T follicular helper cell (primary cell): ENCODE results near the gene RPL3.

Source experiments
- DNase-seq: peaks from one replicate; pipeline ENCODE4 v3.0.0-alpha.2; 2020; ENCODE audit warnings: low read depth

Gene RPL3

GRCh38 chr22:39282645-39283321, 36.6 kb downstream of the RPL3 start:
- no peak for DNase-seq

GRCh38 chr22:39281126-39281525, 38.3 kb downstream of the RPL3 start:
- no peak for DNase-seq

GRCh38 chr22:39280250-39280649, 39.2 kb downstream of the RPL3 start:
- no peak for DNase-seq

GRCh38 chr22:39279170-39279850, 40.1 kb downstream of the RPL3 start:
- DNase-seq, result no peak

GRCh38 chr22:39278040-39278439, 41.4 kb downstream of the RPL3 start:
- DNase-seq, result no peak

- DNase-seq, result no peak
These were observed 42.2 kb downstream of the RPL3 start for GRCh38 chr22:39277142-39277607.

GRCh38 chr22:39276440-39277141, 42.8 kb downstream of the RPL3 start:
- no peak for DNase-seq

- no peak for DNase-seq
These were observed 43.5 kb downstream of the RPL3 start for GRCh38 chr22:39275814-39276439.

- DNase-seq, result no peak
These were observed 45.2 kb downstream of the RPL3 start for GRCh38 chr22:39273950-39274887.

GRCh38 chr22:39270792-39271191, 48.6 kb downstream of the RPL3 start:
- DNase-seq, result no peak

- no peak for DNase-seq
These were observed 49.1 kb downstream of the RPL3 start for GRCh38 chr22:39270280-39270679.

GRCh38 chr22:39269095-39269790, 50.2 kb downstream of the RPL3 start:
- no peak for DNase-seq

GRCh38 chr22:39268645-39269044, 50.8 kb downstream of the RPL3 start:
- no peak for DNase-seq

GRCh38 chr22:39267974-39268373, 51.4 kb downstream of the RPL3 start:
- no peak for DNase-seq

GRCh38 chr22:39266398-39267030, 52.9 kb downstream of the RPL3 start:
- DNase-seq, result no peak

GRCh38 chr22:39265143-39265886, 54.1 kb downstream of the RPL3 start:
- no peak for DNase-seq

- no peak for DNase-seq
These were observed 54.9 kb downstream of the RPL3 start for GRCh38 chr22:39264349-39265038.

GRCh38 chr22:39263626-39264348, 55.6 kb downstream of the RPL3 start:
- no peak for DNase-seq
